ENCODE data around the gene FOLR2.

DNA sequence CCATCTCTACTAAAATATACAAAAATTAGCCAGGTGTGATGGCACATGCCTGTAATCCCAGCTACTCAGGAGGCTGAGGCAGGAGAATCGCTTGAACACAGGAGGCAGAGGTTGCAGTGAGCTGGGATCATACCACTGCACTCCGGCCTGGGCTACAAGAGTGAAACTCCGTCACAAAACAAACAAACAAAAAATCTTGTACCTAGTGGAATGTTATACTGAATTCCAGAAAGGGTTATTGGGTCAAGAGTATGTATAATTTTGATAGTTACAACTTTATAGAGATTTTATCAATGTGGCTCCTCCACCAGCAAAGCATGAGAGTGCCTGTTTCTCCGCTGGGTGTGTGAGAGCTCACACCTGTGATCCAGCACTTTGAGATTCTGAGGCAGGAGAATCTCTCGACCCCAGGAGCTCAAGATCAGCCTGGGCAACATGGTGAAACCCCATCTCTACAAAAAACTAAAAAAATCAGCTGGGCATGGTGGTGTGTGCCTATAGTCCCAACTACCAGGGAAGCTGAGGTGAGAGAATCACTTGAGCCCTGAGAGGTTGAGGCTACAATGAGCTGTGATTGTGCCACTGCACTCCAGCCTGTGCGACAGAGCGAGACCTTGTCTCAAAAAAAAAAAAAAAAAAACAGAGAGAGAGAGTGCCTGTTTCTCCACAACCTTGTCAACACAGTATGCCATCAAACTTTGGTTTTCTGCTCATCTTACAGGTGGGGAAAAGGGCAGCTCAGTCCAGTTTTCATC, 37.4 kb upstream of the FOLR2 start:
- TF ChIP-seq CTCF (IDR thresholded peaks at IDR 0.05) (no peak), POLR2A (IDR thresholded peaks at IDR 0.05) (no peak)
